HepG2 (cell line): ENCODE data around the gene EPC2. TPM values are rescaled to one million over a fixed set of nuclear protein-coding genes. Genes with fewer than 3 reads are reported as not detected.

ENCODE experiments used
- ATAC-seq: fragments of 200-7000 bp; cut with Tn5 transposase; 3 replicates; pipeline ENCODE4 v1.9.1; 2020; ENCODE audit warnings: mild to moderate bottlenecking, moderate library complexity
- BruUV-seq: library from RNA; stranded (reverse); fragments of 400-500 nt; replicated peaks from 2 replicates; lab custom pipeline; 2021; lab: Mats Ljungman, UMichigan
- CTCF ChIA-PET: fragments of 300-600 bp; formaldehyde crosslinking; extraction: SDS; loops from one replicate; lab custom pipeline; 2021; ENCODE audit warnings: low total read pairs, inconsistent platforms, low intra/inter-chr PET ratio; lab: Yijun Ruan, JAX
- POLR2A ChIA-PET: fragments of 350-600 bp; sonication (Branson Sonifier 250); formaldehyde crosslinking; loops from one replicate; lab custom pipeline; 2020; ENCODE audit warnings: antibody characterized with exemption, inconsistent platforms; lab: Yijun Ruan, JAX
- DNase-seq: peaks from one replicate; pipeline ENCODE4 v3.0.0-alpha.2; 2015; ENCODE audit warnings: low spot score
- FAIRE-seq: peaks from 3 replicates; lab custom pipeline; 2011; peaks lifted over from hg19 to GRCh38; lab: Jason Lieb, UNC
- H2AFZ ChIP-seq: one replicate; pipeline ENCODE4 v1.6.1; 2011; ENCODE audit warnings: low read length, inconsistent platforms
- H3K27ac ChIP-seq: fragments of 300-600 bp; 3 replicates; pipeline ENCODE4 v1.8.0; 2011; ENCODE audit warnings: mixed run types, mild to moderate bottlenecking, mixed read lengths, low read length, inconsistent platforms; ENCODE audit not compliant: insufficient read depth; ENCODE audit errors: extremely low read length
- H3K27me3 ChIP-seq, 2 experiments: fragments of 200-600 bp in 1 of 2; 2 replicates in 1 of 2; 3 replicates in 1 of 2; pipeline versions ENCODE4 v1.6.0 to v1.8.0; 2011; ENCODE audit warnings: low read length in 2 of 2, mild to moderate bottlenecking in 2 of 2, moderate library complexity in 2 of 2, inconsistent platforms in 1 of 2; ENCODE audit not compliant: insufficient read depth in 2 of 2, control insufficient read depth in 1 of 2
- H3K36me3 ChIP-seq, 2 experiments: fragments of 200-600 bp in 1 of 2; replicated peaks in 1 of 2; 2 replicates in 1 of 2; 3 replicates in 1 of 2; pipeline versions ENCODE4 v1.5.1 to v1.8.0; 2011; ENCODE audit warnings: low read length in 2 of 2, inconsistent platforms in 1 of 2; ENCODE audit not compliant: insufficient read depth in 2 of 2, control insufficient read depth in 1 of 2
- H3K4me1 ChIP-seq: 2 replicates; pipeline ENCODE4 v1.5.1; 2012; ENCODE audit warnings: low read length, inconsistent platforms; ENCODE audit not compliant: insufficient read depth
- H3K4me2 ChIP-seq: 2 replicates; pipeline ENCODE4 v1.6.0; 2011; ENCODE audit warnings: low read depth, low read length, inconsistent platforms
- H3K4me3 ChIP-seq, 3 experiments: fragments of 200-600 bp in 1 of 3; sonication (generic), shearing (Covaris generic) in 1 of 3; replicated peaks in 1 of 3; 2 replicates each; pipeline ENCODE4 v1.5.1; 2011 to 2016; ENCODE audit warnings: low read length in 3 of 3, inconsistent platforms in 2 of 3, low read depth in 2 of 3, mild to moderate bottlenecking in 2 of 3, control low read depth in 1 of 3, mixed read lengths in 1 of 3; ENCODE audit not compliant: insufficient read depth in 1 of 3
- H3K79me2 ChIP-seq: one replicate; pipeline ENCODE4 v1.6.1; 2011; ENCODE audit warnings: low read length, inconsistent platforms; ENCODE audit not compliant: insufficient read depth
- H3K9ac ChIP-seq: 2 replicates; pipeline ENCODE4 v1.6.0; 2011; ENCODE audit warnings: mild to moderate bottlenecking, low read depth, low read length, inconsistent platforms; ENCODE audit not compliant: insufficient read depth
- H3K9me3 ChIP-seq: 2 replicates; pipeline ENCODE4 v1.5.1; 2012; ENCODE audit warnings: mild to moderate bottlenecking, low read length
- H4K20me1 ChIP-seq: 2 replicates; pipeline ENCODE4 v1.6.0; 2011; ENCODE audit warnings: inconsistent platforms, mild to moderate bottlenecking, low read length, moderate library complexity; ENCODE audit not compliant: insufficient read depth
- CBFB ChIP-seq: sonication (generic); formaldehyde crosslinking; IDR thresholded peaks from 2 replicates; pipeline ENCODE4 v1.4.0; 2020; ENCODE audit warnings: missing genetic modification reagents
- E2F2 ChIP-seq: sonication (generic); formaldehyde crosslinking; IDR thresholded peaks from 2 replicates; pipeline ENCODE4 v1.4.0; 2020; ENCODE audit warnings: missing genetic modification reagents, borderline replicate concordance
- HES4 ChIP-seq: sonication (generic); formaldehyde crosslinking; IDR thresholded peaks from 2 replicates; pipeline ENCODE4 v1.9.0; 2021; ENCODE audit warnings: mild to moderate bottlenecking, missing genetic modification reagents, borderline replicate concordance
- HIC2 ChIP-seq: sonication (generic); formaldehyde crosslinking; IDR thresholded peaks from 2 replicates; pipeline ENCODE4 v1.9.0; 2022; ENCODE audit warnings: low read depth, missing genetic modification reagents
- KDM5B ChIP-seq: sonication (generic); formaldehyde crosslinking; IDR thresholded peaks from 2 replicates; pipeline ENCODE4 v1.4.0; 2020; ENCODE audit warnings: missing genetic modification reagents, mild to moderate bottlenecking, borderline replicate concordance
- PHF20 ChIP-seq: sonication (generic); formaldehyde crosslinking; IDR thresholded peaks from 2 replicates; pipeline ENCODE4 v1.5.0; 2020; ENCODE audit warnings: mild to moderate bottlenecking, missing genetic modification reagents
- REPIN1 ChIP-seq: sonication (generic); formaldehyde crosslinking; IDR thresholded peaks from 2 replicates; pipeline ENCODE4 v1.8.0; 2022; ENCODE audit warnings: missing genetic modification reagents, low read depth, mild to moderate bottlenecking, borderline replicate concordance
- TRIM24 ChIP-seq: sonication (generic); formaldehyde crosslinking; IDR thresholded peaks from 2 replicates; pipeline ENCODE4 v1.8.0; 2022; ENCODE audit warnings: mild to moderate bottlenecking, missing genetic modification reagents
- ZNF589 ChIP-seq: sonication (generic); formaldehyde crosslinking; conservative IDR thresholded peaks from 2 replicates; pipeline ENCODE4 v1.8.0; 2022; ENCODE audit warnings: mild to moderate bottlenecking, moderate library complexity, missing genetic modification reagents
- WGBS: methylation state at CpG from one replicate; pipeline ENCODE4 v1.1.6; 2017; ENCODE audit warnings: low lambda C conversion rate; 5-methylcytosine and 5-hydroxymethylcytosine counted together
- in situ Hi-C: cut with HindIII; loops from 2 replicates; pipeline ENCODE4 v1.10.0; 2017; ENCODE audit warnings: low pct_unique_long_range_greater_than_20kb; ENCODE audit not compliant: extremely low pct_ligation_motif_present
- intact Hi-C: fragments of 100-400 bp; cut with micrococcal nuclease; formaldehyde crosslinking; loops from one replicate; pipeline ENCODE4 v1.10.0; 2022; ENCODE audit not compliant: unreplicated experiment
- polyA plus RNA-seq, 8 experiments: library from polyadenylated mRNA; depleted of rRNA in 3 of 8; stranded (reverse) in 7 of 8; unstranded in 1 of 8; fragments of >200 nt; fragmentation: Illumina TruSeq in 4 of 8; extraction: Trizol in 4 of 8; gene quantifications; 2 replicates each; pipeline versions ENCODE4 v1.2.1 to v1.2.3, GENCODE V29; 2011 to 2016; ENCODE audit warnings: low read depth in 4 of 8, missing spikeins in 1 of 8, mixed read lengths in 1 of 8; ENCODE audit not compliant: insufficient read depth in 1 of 8
- total RNA-seq, 5 experiments: library from RNA; depleted of rRNA; stranded (reverse); fragments of >200 nt; fragmentation: Illumina TruSeq; extraction: Trizol; gene quantifications; 2 replicates each; pipeline ENCODE4 v1.2.3, GENCODE V29; 2016; ENCODE audit warnings: low read depth in 1 of 5

The EPC2 gene
- total and polyA plus RNA-seq, 2 of the 13 experiments (the other 11 are each of a cell fraction or from before 2014, with no cell fraction given): 20.5 to 22.0 TPM

GRCh38 chr2:148651972-148652371 is 7.4 kb downstream of the EPC2 start (continued):
- no peak for TF ChIP-seq E2F2 (CRISPR knock-in tag)
- TF ChIP-seq HIC2: no peak

GRCh38 chr2:148653437-148653836 is 8.9 kb downstream of the EPC2 start:
- in situ Hi-C loops: no loop called here
- TF ChIP-seq REPIN1 (no peak), HES4 (CRISPR knock-in tag) (no peak), KDM5B (CRISPR knock-in tag) (no peak), PHF20 (no peak), TRIM24 (CRISPR knock-in tag) (no peak), ZNF589 (no peak), CBFB (CRISPR knock-in tag) (no peak)
- TF ChIP-seq, all 625 proteins: peak for 0
- no peaks in the 10 kb centered on the region for H3K36me3 ChIP-seq
- no TSS peak for BruUV-seq
- no peak overlapping the region for H2AFZ ChIP-seq
- no peak for ATAC-seq
- no peaks in the 10 kb centered on the region for H3K9me3 ChIP-seq
- CTCF ChIA-PET: no interaction called here
- H4K20me1 ChIP-seq: peaks cover 69% of the 10 kb centered on the region
- no peak overlapping the region for H3K4me2 ChIP-seq
- DNase-seq: no peak
- H3K27ac ChIP-seq: no peak overlapping the region
- POLR2A ChIA-PET: no interaction called here
- no peak overlapping the region for H3K4me3 ChIP-seq
- H3K9ac ChIP-seq: no peak overlapping the region
- H3K27me3 ChIP-seq: no peaks in the 10 kb centered on the region
- peaks cover 47% of the 10 kb centered on the region for H3K4me1 ChIP-seq
- peaks cover 99% of the 10 kb centered on the region for H3K79me2 ChIP-seq
- intact Hi-C loops: no loop called here
- no peak for FAIRE-seq
- WGBS: 96% methylated on average over 2 of the region's 2 CpGs
